Measurements from ENCODE around the gene MBP.

DNA sequence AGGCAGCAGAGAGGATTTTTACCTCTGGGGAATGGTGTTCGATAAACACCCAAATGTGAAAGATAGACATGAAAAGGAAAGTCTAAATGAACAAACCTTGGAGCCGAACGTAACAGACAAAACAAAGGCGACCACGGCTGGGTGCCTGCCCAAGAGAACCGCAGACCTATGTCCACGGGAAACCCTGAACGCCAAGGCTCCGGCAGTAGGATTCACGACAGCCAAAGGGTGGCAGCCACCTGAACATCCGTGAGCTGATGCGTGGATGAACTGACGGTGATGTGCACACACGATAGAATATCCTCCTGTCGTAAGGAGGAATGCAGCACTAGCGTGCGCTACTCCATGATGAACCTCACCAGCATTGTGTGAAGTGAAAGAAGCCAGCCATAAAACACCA is 85.6 kb downstream of the MBP start:
- TF ChIP-seq, protein P1, sequence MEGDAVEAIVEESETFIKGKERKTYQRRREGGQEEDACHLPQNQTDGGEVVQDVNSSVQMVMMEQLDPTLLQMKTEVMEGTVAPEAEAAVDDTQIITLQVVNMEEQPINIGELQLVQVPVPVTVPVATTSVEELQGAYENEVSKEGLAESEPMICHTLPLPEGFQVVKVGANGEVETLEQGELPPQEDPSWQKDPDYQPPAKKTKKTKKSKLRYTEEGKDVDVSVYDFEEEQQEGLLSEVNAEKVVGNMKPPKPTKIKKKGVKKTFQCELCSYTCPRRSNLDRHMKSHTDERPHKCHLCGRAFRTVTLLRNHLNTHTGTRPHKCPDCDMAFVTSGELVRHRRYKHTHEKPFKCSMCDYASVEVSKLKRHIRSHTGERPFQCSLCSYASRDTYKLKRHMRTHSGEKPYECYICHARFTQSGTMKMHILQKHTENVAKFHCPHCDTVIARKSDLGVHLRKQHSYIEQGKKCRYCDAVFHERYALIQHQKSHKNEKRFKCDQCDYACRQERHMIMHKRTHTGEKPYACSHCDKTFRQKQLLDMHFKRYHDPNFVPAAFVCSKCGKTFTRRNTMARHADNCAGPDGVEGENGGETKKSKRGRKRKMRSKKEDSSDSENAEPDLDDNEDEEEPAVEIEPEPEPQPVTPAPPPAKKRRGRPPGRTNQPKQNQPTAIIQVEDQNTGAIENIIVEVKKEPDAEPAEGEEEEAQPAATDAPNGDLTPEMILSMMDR (IDR thresholded peaks at IDR 0.05; ENCODE audit: insufficient read depth, low read length), result no peak
- TF ChIP-seq, protein P2, sequence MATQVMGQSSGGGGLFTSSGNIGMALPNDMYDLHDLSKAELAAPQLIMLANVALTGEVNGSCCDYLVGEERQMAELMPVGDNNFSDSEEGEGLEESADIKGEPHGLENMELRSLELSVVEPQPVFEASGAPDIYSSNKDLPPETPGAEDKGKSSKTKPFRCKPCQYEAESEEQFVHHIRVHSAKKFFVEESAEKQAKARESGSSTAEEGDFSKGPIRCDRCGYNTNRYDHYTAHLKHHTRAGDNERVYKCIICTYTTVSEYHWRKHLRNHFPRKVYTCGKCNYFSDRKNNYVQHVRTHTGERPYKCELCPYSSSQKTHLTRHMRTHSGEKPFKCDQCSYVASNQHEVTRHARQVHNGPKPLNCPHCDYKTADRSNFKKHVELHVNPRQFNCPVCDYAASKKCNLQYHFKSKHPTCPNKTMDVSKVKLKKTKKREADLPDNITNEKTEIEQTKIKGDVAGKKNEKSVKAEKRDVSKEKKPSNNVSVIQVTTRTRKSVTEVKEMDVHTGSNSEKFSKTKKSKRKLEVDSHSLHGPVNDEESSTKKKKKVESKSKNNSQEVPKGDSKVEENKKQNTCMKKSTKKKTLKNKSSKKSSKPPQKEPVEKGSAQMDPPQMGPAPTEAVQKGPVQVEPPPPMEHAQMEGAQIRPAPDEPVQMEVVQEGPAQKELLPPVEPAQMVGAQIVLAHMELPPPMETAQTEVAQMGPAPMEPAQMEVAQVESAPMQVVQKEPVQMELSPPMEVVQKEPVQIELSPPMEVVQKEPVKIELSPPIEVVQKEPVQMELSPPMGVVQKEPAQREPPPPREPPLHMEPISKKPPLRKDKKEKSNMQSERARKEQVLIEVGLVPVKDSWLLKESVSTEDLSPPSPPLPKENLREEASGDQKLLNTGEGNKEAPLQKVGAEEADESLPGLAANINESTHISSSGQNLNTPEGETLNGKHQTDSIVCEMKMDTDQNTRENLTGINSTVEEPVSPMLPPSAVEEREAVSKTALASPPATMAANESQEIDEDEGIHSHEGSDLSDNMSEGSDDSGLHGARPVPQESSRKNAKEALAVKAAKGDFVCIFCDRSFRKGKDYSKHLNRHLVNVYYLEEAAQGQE (IDR thresholded peaks at IDR 0.05; ENCODE audit: insufficient replicate concordance, low read depth), result no peak
- TF ChIP-seq POLR2AphosphoS5 (IDR thresholded peaks at IDR 0.05; ENCODE audit: low read depth) (no peak), SPI1 (IDR thresholded peaks at IDR 0.05; ENCODE audit: borderline replicate concordance, low read depth) (no peak), GABPA (IDR thresholded peaks at IDR 0.05; ENCODE audit: low read depth) (no peak)

Measured in HL-60 (cell line).